Tibial nerve (tissue), 4 donors: ENCODE data around the gene SFXN5. TPM values are rescaled to one million over a fixed set of nuclear protein-coding genes. Genes with fewer than 3 reads are reported as not detected.
"Not testable (repeated sequence)": the region's sequence is repeated elsewhere in the genome, so short reads cannot be mapped to it uniquely, and the experiment has no call there.

Experiments used
- DNase-seq, 2 donors: peaks; one replicate each; pipeline ENCODE4 v3.0.0-alpha.2; 2019; ENCODE audit warnings: low spot score in 2 of 2
- H3K27ac ChIP-seq, 4 donors: fragments of 200-600 bp; sonication (generic) in 3 of 4; one replicate each; pipeline ENCODE4 v1.5.1; 2017 to 2019; ENCODE audit warnings: mild to moderate bottlenecking in 1 of 4
- H3K27me3 ChIP-seq, 2 donors: fragments of 200-600 bp; sonication (generic) in 1 of 2; one replicate each; pipeline versions ENCODE4 v1.5.1 to v1.6.0; 2017 to 2019
- H3K36me3 ChIP-seq, 3 donors: fragments of 200-600 bp; sonication (generic); one replicate each; pipeline ENCODE4 v1.5.1; 2018 to 2019
- H3K4me1 ChIP-seq, 4 donors: fragments of 200-600 bp; sonication (generic) in 3 of 4; one replicate each; pipeline ENCODE4 v1.5.1; 2017 to 2019
- H3K4me3 ChIP-seq, 4 donors: fragments of 200-600 bp; sonication (generic) in 3 of 4; one replicate each; pipeline ENCODE4 v1.5.1; 2017 to 2019; ENCODE audit warnings: mild to moderate bottlenecking in 1 of 4, moderate library complexity in 1 of 4
- H3K9me3 ChIP-seq, 4 donors: fragments of 200-600 bp; sonication (generic) in 3 of 4; one replicate each; pipeline ENCODE4 v1.5.1; 2017 to 2019
- EP300 ChIP-seq, 2 donors: sonication (generic); formaldehyde crosslinking; IDR thresholded peaks; one replicate each; pipeline ENCODE4 v1.6.1; 2017; ENCODE audit warnings: antibody characterized with exemption in 2 of 2, mild to moderate bottlenecking in 1 of 2
- POLR2A ChIP-seq, 2 donors: fragments of 450-650 bp; IDR thresholded peaks; one replicate each; pipeline ENCODE4 v1.6.1; 2017; ENCODE audit warnings: antibody characterized with exemption in 2 of 2, mild to moderate bottlenecking in 2 of 2, moderate library complexity in 2 of 2
- WGBS, 2 donors: methylation state at CpG; one replicate each; pipeline ENCODE4 v1.1.5; 2018; 5-methylcytosine and 5-hydroxymethylcytosine counted together
- total RNA-seq, 4 donors: library from RNA; depleted of rRNA; stranded (reverse); fragments of >200 nt; gene quantifications; one replicate each; pipeline ENCODE4 v1.1.0, GENCODE V29; 2016
- TF ChIP-seq, protein P1 (sequence below), 5 experiments: fragments of 200-600 bp in 3 of 5; fragments of 450-650 bp in 2 of 5; sonication (generic) in 3 of 5; IDR thresholded peaks; one replicate each; pipeline ENCODE4 v1.5.1; 2016 to 2019; ENCODE audit warnings: antibody characterized with exemption in 5 of 5, mild to moderate bottlenecking in 3 of 5, moderate library complexity in 2 of 5

Gene SFXN5
- total RNA-seq, 4 donors from 2014 or later, result 13.8 to 58.1 (median 21.7) TPM

DNA sequence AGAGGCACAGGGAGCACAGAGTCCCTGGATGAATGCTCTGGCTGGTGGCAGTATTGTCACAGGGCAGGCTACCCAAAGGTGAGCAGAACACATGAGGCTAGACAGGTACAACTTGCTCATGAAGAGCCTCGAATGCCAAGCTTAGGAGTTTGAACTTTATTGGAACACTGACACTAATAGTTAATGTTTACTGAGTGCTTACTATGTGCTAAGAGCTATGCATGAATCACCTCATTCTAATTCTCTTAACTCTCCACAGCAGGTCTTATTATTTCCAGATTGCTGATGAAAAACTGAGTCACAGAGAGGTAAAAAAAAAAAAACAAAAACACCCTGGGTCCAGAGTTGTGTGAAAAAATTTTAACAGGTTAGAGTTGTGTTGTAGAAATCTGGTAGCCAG is 160.3 kb downstream of the SFXN5 start:
- H3K4me1 ChIP-seq, result peaks cover 0 to 17% (median 12%) of the 10 kb centered on the region in 4 donors
- no peak for DNase-seq
- WGBS, 2 donors, result 27 to 53% methylated on average over 1 of the region's 1 CpG

GRCh38 chr2:72908741-72909140 is 162.8 kb downstream of the SFXN5 start:
- DNase-seq, result no peak
- no peaks in the 10 kb centered on the region for H3K4me1 ChIP-seq
- no peak for TF ChIP-seq EP300 (IDR thresholded peaks at IDR 0.05)
- no peak for TF ChIP-seq POLR2A (IDR thresholded peaks at IDR 0.05)
- TF ChIP-seq, protein P1, sequence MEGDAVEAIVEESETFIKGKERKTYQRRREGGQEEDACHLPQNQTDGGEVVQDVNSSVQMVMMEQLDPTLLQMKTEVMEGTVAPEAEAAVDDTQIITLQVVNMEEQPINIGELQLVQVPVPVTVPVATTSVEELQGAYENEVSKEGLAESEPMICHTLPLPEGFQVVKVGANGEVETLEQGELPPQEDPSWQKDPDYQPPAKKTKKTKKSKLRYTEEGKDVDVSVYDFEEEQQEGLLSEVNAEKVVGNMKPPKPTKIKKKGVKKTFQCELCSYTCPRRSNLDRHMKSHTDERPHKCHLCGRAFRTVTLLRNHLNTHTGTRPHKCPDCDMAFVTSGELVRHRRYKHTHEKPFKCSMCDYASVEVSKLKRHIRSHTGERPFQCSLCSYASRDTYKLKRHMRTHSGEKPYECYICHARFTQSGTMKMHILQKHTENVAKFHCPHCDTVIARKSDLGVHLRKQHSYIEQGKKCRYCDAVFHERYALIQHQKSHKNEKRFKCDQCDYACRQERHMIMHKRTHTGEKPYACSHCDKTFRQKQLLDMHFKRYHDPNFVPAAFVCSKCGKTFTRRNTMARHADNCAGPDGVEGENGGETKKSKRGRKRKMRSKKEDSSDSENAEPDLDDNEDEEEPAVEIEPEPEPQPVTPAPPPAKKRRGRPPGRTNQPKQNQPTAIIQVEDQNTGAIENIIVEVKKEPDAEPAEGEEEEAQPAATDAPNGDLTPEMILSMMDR (IDR thresholded peaks at IDR 0.05), result no peak
- peaks cover 0 to 6% (median 0%) of the 10 kb centered on the region in 4 donors for H3K9me3 ChIP-seq
- H3K36me3 ChIP-seq, result no peaks in the 10 kb centered on the region
- no peak overlapping the region for H3K27ac ChIP-seq
- peaks cover 0 to 95% of the 10 kb centered on the region in 2 donors for H3K27me3 ChIP-seq
- H3K4me3 ChIP-seq, result no peak overlapping the region
- 86 to 88% methylated on average over 3 of the region's 3 CpGs for WGBS, 2 donors

More for the DNA sequence above, 160.3 kb downstream of the SFXN5 start:
- Histone ChIP-seq H3K36me3 (no peaks in the 10 kb centered on the region), H3K27ac (no peak overlapping the region), H3K9me3 (peaks cover 0 to 4% (median 0%) of the 10 kb centered on the region in 4 donors), H3K4me3 (no peak overlapping the region), H3K27me3 (peaks cover 3 to 100% of the 10 kb centered on the region in 2 donors)
- TF ChIP-seq POLR2A (IDR thresholded peaks at IDR 0.05), result no peak
- TF ChIP-seq, protein P1 (IDR thresholded peaks at IDR 0.05), result no peak
- TF ChIP-seq EP300 (IDR thresholded peaks at IDR 0.05), result no peak

DNA sequence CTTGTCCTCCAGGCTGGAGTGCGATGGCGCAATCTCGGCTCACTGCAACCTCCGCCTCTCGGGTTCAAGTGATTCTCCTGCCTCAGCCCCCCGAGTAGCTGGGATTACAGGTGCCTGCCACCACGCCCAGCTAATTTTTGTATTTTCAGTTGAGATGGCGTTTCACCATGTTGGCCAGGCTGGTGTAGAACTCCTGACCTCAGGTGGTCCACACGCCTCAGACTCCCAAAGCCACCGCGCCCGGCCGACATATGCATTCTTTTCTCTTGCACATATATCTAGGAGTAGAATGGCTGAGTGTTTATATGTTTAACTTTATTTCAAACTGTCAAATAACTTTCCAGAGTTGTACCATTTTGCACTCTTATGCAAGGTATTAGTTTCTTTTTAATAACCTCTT is 164.1 kb downstream of the SFXN5 start:
- H3K27ac ChIP-seq, H3K4me3 ChIP-seq, DNase-seq, H3K36me3 ChIP-seq, H3K4me1 ChIP-seq, H3K9me3 ChIP-seq: not testable (repeated sequence)
- WGBS, 2 donors, result 89% methylated on average over 13 of the region's 13 CpGs
- peaks cover 0 to 95% of the 10 kb centered on the region in 2 donors for H3K27me3 ChIP-seq

GRCh38 chr2:72901426-72901825 is 170.1 kb downstream of the SFXN5 start:
- Histone ChIP-seq H3K36me3 (no peaks in the 10 kb centered on the region), H3K4me1 (no peaks in the 10 kb centered on the region), H3K4me3 (no peak overlapping the region), H3K27ac (no peak overlapping the region), H3K27me3 (peaks cover 0 to 77% of the 10 kb centered on the region in 2 donors), H3K9me3 (peaks cover 0 to 4% (median 0%) of the 10 kb centered on the region in 4 donors)
- DNase-seq, result no peak
- TF ChIP-seq, protein P1 (IDR thresholded peaks at IDR 0.05), result no peak
- no peak for TF ChIP-seq EP300 (IDR thresholded peaks at IDR 0.05)
- no peak for TF ChIP-seq POLR2A (IDR thresholded peaks at IDR 0.05)
- WGBS, 2 donors, result 39 to 50% methylated on average over 3 of the region's 3 CpGs

GRCh38 chr2:72900191-72900825 is 171.2 kb downstream of the SFXN5 start:
- TF ChIP-seq, protein P1 (IDR thresholded peaks at IDR 0.05), result no peak
- TF ChIP-seq POLR2A (IDR thresholded peaks at IDR 0.05) (no peak), EP300 (IDR thresholded peaks at IDR 0.05) (no peak)
- DNase-seq, result no peak
- H3K27ac ChIP-seq, result no peak overlapping the region
- H3K9me3 ChIP-seq, result no peaks in the 10 kb centered on the region
- no peaks in the 10 kb centered on the region for H3K36me3 ChIP-seq
- peaks cover 0 to 7% (median 0%) of the 10 kb centered on the region in 4 donors for H3K4me1 ChIP-seq
- peaks cover 0 to 77% of the 10 kb centered on the region in 2 donors for H3K27me3 ChIP-seq
- no peak overlapping the region for H3K4me3 ChIP-seq
- 68 to 72% methylated on average over 5 of the region's 5 CpGs for WGBS, 2 donors
